ENCODE data around the gene AP5M1. TPM values are rescaled to one million over a fixed set of nuclear protein-coding genes. Genes with fewer than 3 reads are reported as not detected.
A peak's percentile ranks its signal among the peaks of the same experiment; 100 is the strongest.
"Not testable (repeated sequence)": the region's sequence is repeated elsewhere in the genome, so short reads cannot be mapped to it uniquely, and the experiment has no call there.

AP5M1 gene
- total and polyA plus RNA-seq, 2 experiments from 2014 or later = 35.6 to 37.4 TPM

DNA sequence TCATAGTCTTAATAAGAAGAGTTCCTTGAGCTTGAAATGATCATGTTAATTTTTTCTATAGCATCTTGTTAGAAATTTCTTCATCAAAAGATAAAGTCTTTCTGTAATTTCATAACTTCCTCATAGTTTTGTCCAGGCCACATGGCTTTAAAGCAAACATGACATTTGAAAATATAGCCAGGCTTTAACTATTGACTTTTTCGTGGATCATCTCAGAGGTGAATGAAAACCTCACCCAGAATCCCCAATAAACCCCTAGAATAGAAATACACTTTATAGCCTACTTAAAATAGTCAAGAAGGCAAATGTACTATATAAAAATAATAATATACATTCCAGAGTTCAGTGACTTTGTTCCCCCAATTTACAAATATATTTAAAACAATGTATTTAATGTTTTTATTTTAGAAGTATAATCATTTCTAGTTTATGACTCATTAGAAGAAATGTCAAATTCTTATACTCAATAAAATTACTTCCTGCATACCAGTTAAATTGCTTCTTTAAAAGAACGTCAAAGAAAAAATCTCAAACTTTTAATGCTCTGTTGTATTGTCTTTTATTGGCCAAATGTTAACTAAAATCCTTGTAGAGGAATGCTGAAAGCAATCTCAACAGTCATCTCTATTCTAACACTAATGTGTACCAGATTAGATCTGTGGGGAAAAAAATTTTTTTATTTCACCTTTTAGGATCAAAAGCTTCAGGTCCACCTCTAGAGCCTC is 21.7 kb upstream of the AP5M1 start:
- Histone ChIP-seq H3K79me2 (ENCODE audit: insufficient read depth) (peaks cover 74% of the 10 kb centered on the region), H4K20me1 (ENCODE audit: insufficient read depth) (no peaks in the 10 kb centered on the region), H3K9ac (no peak overlapping the region), H3F3A (ENCODE audit: insufficient read depth) (no peaks in the 10 kb centered on the region), H3K27me3 (replicated peaks; ENCODE audit: insufficient read depth) (no peaks in the 10 kb centered on the region), H2AFZ (no peak overlapping the region), H3K4me2 (ENCODE audit: unreplicated experiment) (peak overlapping the region; percentile 58), H3K9me2 (ENCODE audit: insufficient read depth) (no peaks in the 10 kb centered on the region), H3K4me1 (ENCODE audit: insufficient read depth) (peaks cover 24% of the 10 kb centered on the region), H3K4me3 (no peak overlapping the region), H3K27ac (peak overlapping the region; percentile 21), H3K36me3 (ENCODE audit: low read depth) (no peaks in the 10 kb centered on the region; the same call in 1 of the 2 replicates), H3K9me3 (ENCODE audit: low read depth) (no peaks in the 10 kb centered on the region)
- WGBS, 2 experiments (ENCODE audit: low coverage in 1 of 2, low lambda C conversion rate in 2 of 2, missing lambda C conversion rate in 2 of 2) = 56 to 60% methylated on average over 2 of the region's 2 CpGs
- peak; percentile 20 for DNase-seq
- in situ Hi-C loops (cut with MboI) = no loop called here
- TF ChIP-seq EZH2phosphoT487 (IDR thresholded peaks at IDR 0.05; ENCODE audit: insufficient read depth, low read depth) (no peak), EZH2 (IDR thresholded peaks at IDR 0.05; ENCODE audit: insufficient read depth, poor library complexity, severe bottlenecking) (no peak)

DNA sequence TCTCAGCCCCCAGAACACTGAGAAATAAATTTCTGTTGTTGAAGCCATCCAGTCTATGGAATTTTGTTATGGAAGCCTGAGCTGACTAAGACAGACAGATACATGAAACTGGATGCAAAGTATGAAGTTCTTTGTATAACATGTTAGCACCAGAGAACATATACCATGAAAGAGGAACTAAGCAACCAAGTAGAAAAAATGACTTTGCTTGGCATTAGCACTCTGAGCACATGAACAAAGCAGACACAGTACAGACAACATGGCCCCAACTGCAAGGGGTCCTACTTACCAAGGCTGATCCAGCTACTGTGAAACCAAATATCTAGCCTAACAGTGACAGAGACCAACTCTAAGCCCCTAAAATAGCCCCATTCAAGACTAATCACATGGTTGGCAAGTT is 13.9 kb upstream of the AP5M1 start:
- peaks cover 100% of the 10 kb centered on the region for H3K79me2 ChIP-seq (ENCODE audit: insufficient read depth)
- H3K9me2 ChIP-seq (ENCODE audit: insufficient read depth) = no peaks in the 10 kb centered on the region
- H3K27me3 ChIP-seq (replicated peaks; ENCODE audit: insufficient read depth) = no peaks in the 10 kb centered on the region
- TF ChIP-seq EZH2phosphoT487 (IDR thresholded peaks at IDR 0.05; ENCODE audit: insufficient read depth, low read depth) (no peak), EZH2 (IDR thresholded peaks at IDR 0.05; ENCODE audit: insufficient read depth, poor library complexity, severe bottlenecking) (no peak)
- no peaks in the 10 kb centered on the region for H3K4me1 ChIP-seq (ENCODE audit: insufficient read depth)
- peaks cover 24% of the 10 kb centered on the region; the same call in 1 of the 2 replicates for H4K20me1 ChIP-seq (ENCODE audit: insufficient read depth)
- no peak overlapping the region for H3K4me2 ChIP-seq (ENCODE audit: unreplicated experiment)
- no peak overlapping the region for H3K4me3 ChIP-seq
- in situ Hi-C loops (cut with MboI) = no loop called here
- no peaks in the 10 kb centered on the region for H3F3A ChIP-seq (ENCODE audit: insufficient read depth)
- DNase-seq = no peak
- H3K9ac ChIP-seq = no peak overlapping the region
- H3K27ac ChIP-seq = no peak overlapping the region
- H3K9me3 ChIP-seq (ENCODE audit: low read depth) = no peaks in the 10 kb centered on the region
- H3K36me3 ChIP-seq (ENCODE audit: low read depth) = no peaks in the 10 kb centered on the region
- no peak overlapping the region for H2AFZ ChIP-seq

DNA sequence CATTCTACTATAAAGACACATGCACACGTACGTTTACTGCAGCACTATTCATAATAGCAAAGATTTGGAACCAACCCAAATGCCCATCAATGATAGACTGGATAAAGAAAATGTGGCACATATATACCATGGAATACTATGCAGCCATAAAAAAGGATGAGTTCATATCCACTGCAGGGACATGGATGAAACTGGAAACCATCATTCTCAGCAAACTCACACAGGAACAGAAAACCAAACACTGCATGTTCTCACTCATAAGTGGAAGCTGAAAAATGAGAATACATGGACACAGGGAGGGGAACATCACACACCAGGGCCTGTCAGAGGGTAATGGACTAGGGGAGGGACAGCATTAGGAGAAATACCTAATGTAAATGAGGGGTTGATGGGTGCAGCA is 10.6 kb upstream of the AP5M1 start:
- H3K36me3 ChIP-seq (ENCODE audit: low read depth); in situ Hi-C loops (cut with MboI); H3K9me2 ChIP-seq (ENCODE audit: insufficient read depth); H3K27me3 ChIP-seq (replicated peaks; ENCODE audit: insufficient read depth); H3K27ac ChIP-seq; H3F3A ChIP-seq (ENCODE audit: insufficient read depth); H3K9me3 ChIP-seq (ENCODE audit: low read depth); H3K4me2 ChIP-seq (ENCODE audit: unreplicated experiment); DNase-seq; H3K4me1 ChIP-seq (ENCODE audit: insufficient read depth); H2AFZ ChIP-seq; H3K4me3 ChIP-seq; H3K9ac ChIP-seq: not testable (repeated sequence)
- WGBS, 2 experiments (ENCODE audit: low coverage in 1 of 2, low lambda C conversion rate in 2 of 2, missing lambda C conversion rate in 2 of 2) = 93 to 95% methylated on average over 2 of the region's 2 CpGs
- peaks cover 100% of the 10 kb centered on the region for H3K79me2 ChIP-seq (ENCODE audit: insufficient read depth)
- H4K20me1 ChIP-seq (ENCODE audit: insufficient read depth) = peaks cover 18% of the 10 kb centered on the region; the same call in 1 of the 2 replicates

DNA sequence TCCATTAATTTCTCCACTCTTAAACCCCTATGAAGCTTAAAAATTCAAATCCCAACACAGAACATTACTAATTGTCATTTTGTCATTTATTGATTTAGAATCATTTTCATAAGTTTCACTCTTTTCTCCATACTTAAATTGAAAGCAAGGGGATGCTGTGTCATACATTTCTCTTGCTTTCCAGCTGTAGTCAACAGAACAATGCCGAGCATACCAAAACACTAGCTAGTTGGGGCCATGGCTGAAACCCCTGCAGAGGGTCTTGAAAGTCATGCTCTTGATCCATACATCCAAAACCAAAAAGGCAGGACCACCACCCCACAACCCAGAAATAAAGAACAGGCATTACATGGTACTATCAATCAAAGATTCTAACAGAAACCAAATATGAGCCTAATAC is 9.1 kb upstream of the AP5M1 start:
- Histone ChIP-seq H3K27ac (no peak overlapping the region), H3K9me3 (ENCODE audit: low read depth) (no peaks in the 10 kb centered on the region), H3K4me1 (ENCODE audit: insufficient read depth) (no peaks in the 10 kb centered on the region), H3K4me3 (no peak overlapping the region), H3K9me2 (ENCODE audit: insufficient read depth) (no peaks in the 10 kb centered on the region), H3F3A (ENCODE audit: insufficient read depth) (no peaks in the 10 kb centered on the region), H3K9ac (no peak overlapping the region), H4K20me1 (ENCODE audit: insufficient read depth) (peaks cover 16% of the 10 kb centered on the region; the same call in 1 of the 2 replicates), H3K36me3 (ENCODE audit: low read depth) (no peaks in the 10 kb centered on the region), H3K27me3 (replicated peaks; ENCODE audit: insufficient read depth) (no peaks in the 10 kb centered on the region), H2AFZ (no peak overlapping the region), H3K4me2 (ENCODE audit: unreplicated experiment) (no peak overlapping the region), H3K79me2 (ENCODE audit: insufficient read depth) (peaks cover 100% of the 10 kb centered on the region)
- WGBS, 2 experiments (ENCODE audit: low coverage in 1 of 2, low lambda C conversion rate in 2 of 2, missing lambda C conversion rate in 2 of 2) = 97 to 100% methylated on average over 1 of the region's 1 CpG
- TF ChIP-seq EZH2phosphoT487 (IDR thresholded peaks at IDR 0.05; ENCODE audit: insufficient read depth, low read depth) (no peak), EZH2 (IDR thresholded peaks at IDR 0.05; ENCODE audit: insufficient read depth, poor library complexity, severe bottlenecking) (no peak)
- in situ Hi-C loops (cut with MboI) = no loop called here
- DNase-seq = no peak

DNA sequence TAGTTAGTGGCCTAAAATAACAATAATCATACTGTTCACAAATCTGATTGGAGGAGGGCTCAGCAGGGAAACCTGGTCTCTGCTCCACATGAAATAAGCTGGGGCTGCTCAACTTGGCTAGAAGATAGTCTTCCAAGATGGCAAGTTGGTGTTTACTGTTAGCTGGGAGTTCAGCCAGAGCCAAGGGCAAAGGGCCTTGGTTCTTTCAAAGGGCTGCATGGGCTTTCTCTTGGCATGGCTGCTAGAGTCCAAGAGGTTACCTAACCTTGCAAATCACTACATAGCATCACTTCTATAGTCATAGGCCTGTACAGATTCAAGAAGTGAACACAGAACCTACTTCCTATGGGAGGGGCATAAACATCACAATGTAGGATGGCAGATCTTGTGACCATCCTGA is 7.2 kb upstream of the AP5M1 start:
- in situ Hi-C loops (cut with MboI) = no loop called here
- no peak overlapping the region for H2AFZ ChIP-seq
- H3K4me1 ChIP-seq (ENCODE audit: insufficient read depth) = peaks cover 8% of the 10 kb centered on the region
- no peak overlapping the region for H3K4me3 ChIP-seq
- H3K9me2 ChIP-seq (ENCODE audit: insufficient read depth) = no peaks in the 10 kb centered on the region
- no peak overlapping the region for H3K9ac ChIP-seq
- H3K36me3 ChIP-seq (ENCODE audit: low read depth) = no peaks in the 10 kb centered on the region
- no peak overlapping the region for H3K27ac ChIP-seq
- TF ChIP-seq EZH2phosphoT487 (IDR thresholded peaks at IDR 0.05; ENCODE audit: insufficient read depth, low read depth) (no peak), EZH2 (IDR thresholded peaks at IDR 0.05; ENCODE audit: insufficient read depth, poor library complexity, severe bottlenecking) (no peak)
- H3K9me3 ChIP-seq (ENCODE audit: low read depth) = no peaks in the 10 kb centered on the region
- H3K79me2 ChIP-seq (ENCODE audit: insufficient read depth) = peaks cover 100% of the 10 kb centered on the region
- no peak for DNase-seq
- peaks cover 16% of the 10 kb centered on the region; the same call in 1 of the 2 replicates for H4K20me1 ChIP-seq (ENCODE audit: insufficient read depth)
- H3K27me3 ChIP-seq (replicated peaks; ENCODE audit: insufficient read depth) = no peaks in the 10 kb centered on the region
- no peak overlapping the region for H3K4me2 ChIP-seq (ENCODE audit: unreplicated experiment)
- H3F3A ChIP-seq (ENCODE audit: insufficient read depth) = 0 out of 2 replicates have a peak, but pooled peaks cover 4% of the 10 kb centered on the region

Measured in GM23248 (cell line).